VCaP (cell line): Measurements from ENCODE around the gene PITX2.

Experiments used
- H3K27ac ChIP-seq: fragments of 450-650 bp; 2 replicates; pipeline ENCODE4 v1.5.1; 2017
- CTCF ChIP-seq: fragments of 450-650 bp; conservative IDR thresholded peaks from 2 replicates; pipeline ENCODE4 v1.5.1; 2017; ENCODE audit warnings: mild to moderate bottlenecking, moderate library complexity

PITX2 gene

GRCh38 chr4:110663206-110663605 lies 40.3 kb upstream of the PITX2 start:
- no peak overlapping the region for H3K27ac ChIP-seq
- no peak for TF ChIP-seq CTCF

- no peak for TF ChIP-seq CTCF
- H3K27ac ChIP-seq: no peak overlapping the region
Measured at GRCh38 chr4:110660755-110661154, 37.9 kb upstream of the PITX2 start.

DNA sequence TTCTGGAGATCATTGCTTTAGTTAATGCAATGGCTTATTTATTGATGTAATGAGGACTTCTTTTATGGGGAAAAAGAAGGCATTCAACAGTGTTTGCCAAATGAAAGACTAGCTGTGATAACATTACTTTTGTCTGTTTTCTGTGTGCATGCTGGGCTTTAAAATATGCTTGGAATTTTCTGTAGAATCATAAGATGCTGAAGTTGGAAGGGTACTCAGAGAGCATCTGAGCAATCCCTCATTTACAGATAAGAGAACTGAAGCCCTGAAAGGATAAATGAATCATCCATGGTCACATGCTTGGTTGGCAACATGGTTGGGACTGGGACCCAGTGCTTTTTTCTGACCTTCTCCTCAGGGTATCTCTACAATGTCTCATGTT lies 31.4 kb upstream of the PITX2 start:
- TF ChIP-seq CTCF: no peak
- H3K27ac ChIP-seq: no peak overlapping the region

GRCh38 chr4:110653321-110654253 lies 30.7 kb upstream of the PITX2 start:
- TF ChIP-seq CTCF: no peak
- no peak overlapping the region for H3K27ac ChIP-seq

- H3K27ac ChIP-seq: no peak overlapping the region
- TF ChIP-seq CTCF: no peak
Measured at GRCh38 chr4:110644008-110644407, 21.1 kb upstream of the PITX2 start.

DNA sequence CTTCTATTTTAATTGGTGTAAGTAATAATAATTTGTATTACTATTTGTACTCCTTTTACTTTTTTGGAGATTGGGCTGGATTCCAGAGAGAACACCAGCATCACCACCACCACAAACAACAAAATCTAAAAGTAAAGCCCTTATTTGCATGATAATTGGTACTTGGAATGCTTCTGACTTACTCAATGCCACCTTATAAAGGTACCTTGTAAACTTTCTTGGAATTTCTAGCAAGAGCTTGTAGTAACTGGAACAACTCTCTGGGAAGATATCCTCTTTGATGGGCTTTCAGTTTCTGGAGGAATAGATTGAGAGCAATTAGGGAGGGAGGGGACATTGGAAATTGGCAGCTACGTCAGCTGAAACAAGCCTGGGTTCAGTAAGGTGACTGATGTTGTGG lies 20.2 kb upstream of the PITX2 start:
- TF ChIP-seq CTCF: no peak

DNA sequence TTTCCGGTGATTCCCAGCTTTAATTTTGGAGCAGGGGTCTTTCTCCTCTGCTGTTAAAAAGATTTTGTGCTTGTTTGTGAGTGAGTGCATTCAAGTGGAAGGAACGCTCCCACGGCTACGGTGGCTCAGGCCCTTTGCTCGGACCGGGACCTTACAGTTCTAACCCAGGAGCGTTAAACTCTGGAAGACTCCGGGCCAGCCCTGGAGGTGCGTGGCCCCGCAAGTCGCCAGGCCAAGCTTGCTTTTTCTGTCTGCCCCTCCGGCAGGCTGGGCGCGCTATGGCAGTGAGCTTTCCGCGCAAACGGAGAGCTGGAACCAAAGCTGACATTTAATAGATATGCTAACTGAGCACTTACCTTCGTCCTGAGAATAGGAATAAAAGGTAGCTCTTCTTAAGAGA lies 18.3 kb upstream of the PITX2 start:
- H3K27ac ChIP-seq: no peak overlapping the region
- TF ChIP-seq CTCF: no peak

More for the DNA sequence above, 20.2 kb upstream of the PITX2 start:
- no peak overlapping the region for H3K27ac ChIP-seq
